Natural killer cell (primary cell): ENCODE results near the gene SLC24A3. TPM values are rescaled to one million over a fixed set of nuclear protein-coding genes. Genes with fewer than 3 reads are reported as not detected.

Source experiments
- ATAC-seq, 3 donors: fragments of 150-1000 bp in 2 of 3; fragments of 200-7000 bp in 1 of 3; cut with Tn5 transposase; 1 replicate in 1 of 3; 2 replicates in 2 of 3; pipeline ENCODE4 v1.10.0; 2021; ENCODE audit warnings: mild to moderate bottlenecking in 2 of 3, moderate library complexity in 2 of 3
- DNase-seq, 2 donors: peaks; one replicate each; pipeline versions ENCODE4 v3.0.0 to v3.0.0-alpha.2; 2013 to 2021; ENCODE audit warnings: mixed read lengths in 1 of 2
- H3K27ac ChIP-seq: one replicate; pipeline ENCODE4 v1.5.1; 2013; ENCODE audit warnings: mild to moderate bottlenecking, low read length
- H3K27me3 ChIP-seq: one replicate; pipeline ENCODE4 v1.6.1; 2013; ENCODE audit warnings: low read length; ENCODE audit not compliant: control insufficient read depth, insufficient read depth
- H3K36me3 ChIP-seq: one replicate; pipeline ENCODE4 v1.6.1; 2013; ENCODE audit warnings: low read length; ENCODE audit not compliant: control insufficient read depth, insufficient read depth
- H3K4me1 ChIP-seq: one replicate; pipeline ENCODE4 v1.6.1; 2013; ENCODE audit warnings: low read length; ENCODE audit not compliant: control insufficient read depth, insufficient read depth
- H3K4me3 ChIP-seq: one replicate; pipeline ENCODE4 v1.5.1; 2013; ENCODE audit warnings: low read length
- H3K9me3 ChIP-seq: one replicate; pipeline ENCODE4 v1.6.1; 2013; ENCODE audit warnings: low read length; ENCODE audit not compliant: control insufficient read depth, insufficient read depth
- H3K27ac Mint-ChIP-seq, 2 donors: one replicate each; pipeline ENCODE4 v1.8.0; 2022; ENCODE audit warnings: mild to moderate bottlenecking in 2 of 2, mixed read lengths in 2 of 2, moderate library complexity in 1 of 2
- H3K27me3 Mint-ChIP-seq, 2 donors: one replicate each; pipeline ENCODE4 v1.8.0; 2022; ENCODE audit warnings: low read depth in 2 of 2, mixed read lengths in 2 of 2
- H3K36me3 Mint-ChIP-seq: one replicate; pipeline ENCODE4 v1.8.0; 2022; ENCODE audit warnings: mixed read lengths
- H3K4me1 Mint-ChIP-seq, 2 donors: one replicate each; pipeline ENCODE4 v1.8.0; 2022; ENCODE audit warnings: mixed read lengths in 2 of 2
- H3K4me3 Mint-ChIP-seq: one replicate; pipeline ENCODE4 v1.8.0; 2022; ENCODE audit warnings: mild to moderate bottlenecking, moderate library complexity, mixed read lengths
- H3K9me3 Mint-ChIP-seq, 2 donors: one replicate each; pipeline ENCODE4 v1.8.0; 2022; ENCODE audit warnings: mixed read lengths in 2 of 2
- CTCF ChIP-seq: fragments of 200-600 bp; IDR thresholded peaks from one replicate; pipeline ENCODE4 v1.8.0; 2022; ENCODE audit warnings: antibody characterized with exemption
- WGBS: methylation state at CpG from one replicate; pipeline ENCODE4 v1.1.7; 2013; ENCODE audit warnings: missing lambda C conversion rate; ENCODE audit not compliant: insufficient coverage; 5-methylcytosine and 5-hydroxymethylcytosine counted together
- intact Hi-C: fragments of 100-400 bp; cut with micrococcal nuclease; formaldehyde crosslinking; loops from one replicate; pipeline ENCODE4 v1.14.2; 2022
- total RNA-seq, 4 donors: library from RNA; stranded (reverse); fragments of 120-200 nt in 1 of 4; gene quantifications; one replicate each; pipeline versions ENCODE4 v1.2.3 to v1.2.4, GENCODE V29; 2013 to 2022

Gene SLC24A3
- total RNA-seq, 3 donors from 2014 or later (not counting 1 experiment from before 2014, with no cell fraction given), result 0.09 to 5.5 (median 0.99) TPM

DNA sequence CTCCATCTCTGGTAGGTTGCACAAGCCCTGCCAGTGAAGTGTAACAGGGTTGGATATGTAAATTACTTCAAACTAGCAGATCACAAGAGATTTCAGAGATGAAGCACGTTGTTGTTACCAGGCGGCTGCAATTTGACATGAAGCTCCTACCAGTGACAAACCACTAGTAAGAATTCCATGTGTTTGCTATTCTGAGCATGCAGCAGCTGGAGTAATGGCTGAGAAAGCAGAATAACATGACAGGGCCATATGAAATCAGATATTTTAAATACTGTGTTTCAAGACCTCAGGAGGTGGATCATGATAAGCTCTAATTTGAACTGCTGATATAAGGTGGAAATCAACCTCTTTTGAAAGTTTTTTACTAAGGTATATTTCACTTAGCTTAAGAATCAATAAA is 557.1 kb downstream of the SLC24A3 start:
- TF ChIP-seq CTCF, result no peak
- Mint-ChIP-seq H3K9me3 (no peaks in the 10 kb centered on the region), H3K27ac (no peak overlapping the region), H3K36me3 (no peaks in the 10 kb centered on the region), H3K4me3 (no peak overlapping the region), H3K27me3 (peaks cover 13 to 23% of the 10 kb centered on the region in 2 donors), H3K4me1 (no peaks in the 10 kb centered on the region)
- Histone ChIP-seq H3K27ac (no peak overlapping the region), H3K9me3 (no peaks in the 10 kb centered on the region), H3K4me1 (no peaks in the 10 kb centered on the region), H3K4me3 (no peak overlapping the region), H3K36me3 (no peaks in the 10 kb centered on the region), H3K27me3 (no peaks in the 10 kb centered on the region)
- DNase-seq (no peak), ATAC-seq (no peak)
- WGBS, result 67% methylated on average over 2 of the region's 2 CpGs
- intact Hi-C loops, result no loop called here

GRCh38 chr20:19770375-19770774 is 557.9 kb downstream of the SLC24A3 start:
- intact Hi-C loops, result no loop called here
- Histone ChIP-seq H3K27ac (no peak overlapping the region), H3K36me3 (no peaks in the 10 kb centered on the region), H3K4me3 (no peak overlapping the region), H3K27me3 (no peaks in the 10 kb centered on the region), H3K9me3 (no peaks in the 10 kb centered on the region), H3K4me1 (no peaks in the 10 kb centered on the region)
- Mint-ChIP-seq H3K27ac (no peak overlapping the region), H3K36me3 (no peaks in the 10 kb centered on the region), H3K4me3 (no peak overlapping the region), H3K4me1 (no peaks in the 10 kb centered on the region), H3K9me3 (no peaks in the 10 kb centered on the region), H3K27me3 (peaks cover 13 to 23% of the 10 kb centered on the region in 2 donors)
- 90% methylated on average over 6 of the region's 6 CpGs for WGBS
- ATAC-seq, result no peak
- DNase-seq, result no peak
- TF ChIP-seq CTCF, result no peak

- Mint-ChIP-seq H3K9me3 (no peaks in the 10 kb centered on the region), H3K36me3 (no peaks in the 10 kb centered on the region), H3K4me3 (no peak overlapping the region), H3K4me1 (no peaks in the 10 kb centered on the region), H3K27ac (no peak overlapping the region), H3K27me3 (peaks cover 13 to 21% of the 10 kb centered on the region in 2 donors)
- no peaks in the 10 kb centered on the region for H3K4me1 ChIP-seq
- whole genome bisulfite sequencing, result 95% methylated on average over 2 of the region's 2 CpGs
- intact Hi-C loops, result no loop called here
- H3K36me3 ChIP-seq, result no peaks in the 10 kb centered on the region
- DNase-seq (no peak), ATAC-seq (no peak)
- no peak overlapping the region for H3K4me3 ChIP-seq
- TF ChIP-seq CTCF, result no peak
- no peak overlapping the region for H3K27ac ChIP-seq
- no peaks in the 10 kb centered on the region for H3K27me3 ChIP-seq
- no peaks in the 10 kb centered on the region for H3K9me3 ChIP-seq
These were observed 558.6 kb downstream of the SLC24A3 start for GRCh38 chr20:19771031-19771430.
